ENCODE data around the gene LTB4R2.

The LTB4R2 gene, protein sequence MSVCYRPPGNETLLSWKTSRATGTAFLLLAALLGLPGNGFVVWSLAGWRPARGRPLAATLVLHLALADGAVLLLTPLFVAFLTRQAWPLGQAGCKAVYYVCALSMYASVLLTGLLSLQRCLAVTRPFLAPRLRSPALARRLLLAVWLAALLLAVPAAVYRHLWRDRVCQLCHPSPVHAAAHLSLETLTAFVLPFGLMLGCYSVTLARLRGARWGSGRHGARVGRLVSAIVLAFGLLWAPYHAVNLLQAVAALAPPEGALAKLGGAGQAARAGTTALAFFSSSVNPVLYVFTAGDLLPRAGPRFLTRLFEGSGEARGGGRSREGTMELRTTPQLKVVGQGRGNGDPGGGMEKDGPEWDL

DNA sequence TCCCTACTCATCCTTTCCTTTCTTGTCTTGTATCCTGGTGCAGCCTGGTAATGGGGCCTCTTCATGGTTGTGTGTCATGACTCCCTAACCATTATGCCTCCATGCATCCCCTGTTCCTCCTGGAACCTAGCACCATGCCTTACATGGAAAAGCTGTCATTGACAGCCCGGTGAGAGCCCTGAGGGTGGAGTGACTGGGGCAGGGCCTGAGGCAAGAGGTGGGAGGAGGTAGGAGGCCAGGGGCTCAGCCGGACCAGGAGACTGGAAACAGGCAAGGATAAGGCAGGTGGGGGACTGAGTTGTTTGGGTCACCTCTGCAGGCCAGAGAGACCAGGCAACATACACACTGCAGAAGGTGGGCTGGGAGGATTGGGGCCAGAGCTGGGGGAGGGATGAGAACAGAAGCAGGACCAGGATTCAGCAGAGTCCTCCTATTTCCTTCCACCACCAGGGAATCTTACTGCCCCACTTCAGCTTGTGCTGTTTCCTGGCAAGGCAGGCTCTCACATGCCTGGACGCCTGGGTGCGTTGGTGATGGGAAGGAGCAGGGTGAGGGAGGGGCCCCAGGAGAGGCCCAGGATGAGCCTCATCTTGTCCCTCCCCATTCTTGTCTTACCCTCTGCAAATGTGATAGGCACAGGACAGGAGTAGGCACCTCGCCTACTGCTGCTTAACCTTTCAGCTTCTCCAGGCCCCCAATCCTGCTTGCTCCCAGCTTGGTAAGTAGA is at the start of gene LTB4R2:
TSS of gene LTB4R2 (plus strand) at position 603 of the 727 bp plus-strand sequence. CDS start 525 bp downstream, outside the sequence.
- no peak for DNase-seq (ENCODE audit: low spot score)

DNA sequence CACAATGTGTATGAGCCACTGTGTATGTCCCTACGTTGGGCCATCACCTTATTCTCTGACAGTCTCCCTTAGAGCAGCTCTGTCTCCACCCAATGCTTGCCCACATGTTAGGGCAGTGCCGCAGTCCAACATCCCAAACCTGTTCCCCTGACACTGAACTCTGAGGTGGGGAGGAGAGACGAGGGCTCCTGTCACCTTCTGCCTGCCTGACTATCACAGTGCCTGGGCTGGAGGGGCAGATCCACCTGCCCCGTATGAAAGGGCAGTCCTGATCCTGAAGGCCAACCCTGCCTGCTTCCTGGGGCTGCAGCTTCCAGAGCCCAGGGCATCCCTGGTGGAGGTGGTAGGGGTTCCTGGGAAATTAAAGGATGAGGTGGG is 49.2 kb upstream of the LTB4R2 start:
- no peak for DNase-seq (ENCODE audit: low spot score)

DNA sequence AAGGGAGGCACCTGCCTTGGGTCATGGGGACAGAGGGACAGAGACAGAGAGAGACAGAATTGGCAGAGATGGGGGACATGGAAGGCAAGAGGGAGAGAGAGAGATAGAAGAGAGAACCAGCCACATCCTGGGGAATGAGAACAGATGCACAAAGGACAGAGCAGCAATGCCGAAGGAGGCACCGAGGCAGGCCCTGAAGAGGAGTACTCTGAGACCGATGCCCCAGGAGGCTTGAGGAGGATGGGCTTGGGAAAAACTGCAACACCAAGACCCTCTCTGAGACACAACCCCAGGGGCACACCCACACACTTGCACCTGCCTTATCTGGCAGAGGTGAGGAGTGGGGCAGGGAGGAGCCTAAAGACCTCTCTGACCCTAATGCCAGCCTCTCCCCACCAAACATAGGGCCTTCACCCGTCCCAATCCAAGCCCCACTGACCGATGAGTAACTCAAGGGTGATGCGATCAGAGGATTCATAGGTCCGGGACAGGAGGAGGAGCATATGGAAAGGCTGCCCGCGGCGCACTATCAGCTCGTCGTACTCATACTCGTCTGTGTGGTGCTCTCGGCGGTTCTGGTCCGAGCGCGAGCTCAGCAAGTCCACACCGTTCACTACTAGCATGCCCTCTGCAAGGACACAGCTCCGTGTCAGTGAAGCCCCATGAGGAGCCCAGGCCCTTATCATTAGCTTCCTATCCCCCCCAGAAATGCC is 48.5 kb upstream of the LTB4R2 start:
- DNase-seq (ENCODE audit: low spot score): no peak

DNA sequence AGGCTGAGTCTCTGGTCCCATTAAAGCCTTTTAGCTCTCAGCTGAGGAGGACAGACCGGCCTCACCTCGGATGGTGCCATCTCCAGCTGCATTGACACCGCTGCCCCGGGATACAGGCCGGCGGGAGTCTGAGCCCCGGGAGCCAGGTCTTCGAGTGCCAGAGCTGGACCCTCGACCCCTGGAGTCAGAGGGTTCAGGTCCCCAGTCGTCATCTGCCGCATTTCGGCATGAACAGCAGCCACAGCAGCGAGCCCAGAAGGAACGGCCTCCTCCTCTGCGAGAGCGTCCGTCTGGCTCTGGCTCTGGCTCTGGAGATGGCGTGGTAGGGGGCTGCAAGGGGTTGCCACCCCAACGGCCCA is 48.0 kb upstream of the LTB4R2 start:
- DNase-seq (ENCODE audit: low spot score): no peak

DNA sequence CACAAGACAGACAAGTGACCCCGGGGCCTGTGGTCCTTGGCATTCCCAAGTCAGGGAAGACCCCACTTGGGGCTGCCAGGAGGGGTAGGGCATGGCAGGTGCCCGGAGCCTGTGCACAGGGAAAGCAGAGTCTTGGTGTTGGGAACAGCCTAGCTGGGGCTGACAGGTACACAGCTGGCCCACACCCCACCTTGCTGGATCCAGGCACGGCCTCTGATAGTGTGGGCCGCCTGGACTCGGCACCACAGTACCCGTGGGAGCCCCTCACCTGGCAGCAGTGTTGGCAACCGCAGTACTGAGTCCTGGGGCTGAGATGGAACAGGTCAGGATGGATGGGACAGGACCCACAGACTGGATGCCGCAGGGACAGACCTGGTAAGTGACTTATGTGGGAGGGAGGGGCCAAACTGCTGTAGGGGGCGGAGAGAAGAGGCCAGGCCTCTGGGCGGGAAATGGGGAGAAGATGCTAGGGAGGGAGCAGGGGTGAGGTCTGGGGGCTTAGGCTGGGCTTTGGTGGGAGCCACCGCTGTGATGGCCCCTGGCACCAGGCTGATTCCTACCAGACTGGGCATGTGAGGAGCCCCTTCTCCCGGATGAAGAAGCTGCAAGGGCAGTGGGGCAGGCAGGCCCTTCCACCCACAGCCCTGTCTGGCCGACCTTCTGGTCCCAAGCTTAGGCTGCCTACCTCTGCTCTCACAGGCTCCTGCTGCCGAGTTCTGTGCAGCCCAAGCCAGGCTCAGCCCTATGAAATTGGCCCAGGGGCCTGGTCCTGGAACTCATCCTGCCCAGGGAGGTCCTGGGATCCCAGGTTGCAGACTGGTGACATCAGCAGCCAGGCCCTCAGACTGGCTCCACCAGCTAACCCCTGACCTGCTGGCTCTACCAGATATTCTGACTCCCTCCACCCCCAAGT is 46.9 kb upstream of the LTB4R2 start, which contains the start of gene TGM1:
TSS of gene TGM1 (minus strand) at position 357 of the 913 bp plus-strand sequence. CDS start 825 bp downstream, outside the sequence.
- DNase-seq (ENCODE audit: low spot score): no peak

DNA sequence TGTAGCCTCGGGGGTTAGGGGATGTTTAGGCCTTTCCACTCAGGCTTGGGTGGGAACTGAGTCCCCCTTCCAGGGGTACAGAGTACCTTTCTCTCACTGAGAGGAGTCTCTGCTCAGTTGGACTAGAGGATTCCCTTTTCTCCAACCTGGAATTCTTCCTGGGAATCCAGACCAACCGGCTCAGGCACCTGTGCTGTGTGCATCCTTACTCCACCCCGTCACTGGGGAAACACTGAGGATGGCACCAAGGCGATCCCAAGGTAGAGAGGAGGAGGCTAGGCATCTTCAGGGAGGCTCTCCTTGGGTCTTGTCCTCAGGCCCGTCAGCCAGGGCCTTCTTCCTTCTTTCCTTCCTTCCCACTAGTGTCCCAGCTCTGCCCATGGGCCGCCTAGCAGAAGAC is 46.1 kb upstream of the LTB4R2 start:
- no peak for DNase-seq (ENCODE audit: low spot score)

DNA sequence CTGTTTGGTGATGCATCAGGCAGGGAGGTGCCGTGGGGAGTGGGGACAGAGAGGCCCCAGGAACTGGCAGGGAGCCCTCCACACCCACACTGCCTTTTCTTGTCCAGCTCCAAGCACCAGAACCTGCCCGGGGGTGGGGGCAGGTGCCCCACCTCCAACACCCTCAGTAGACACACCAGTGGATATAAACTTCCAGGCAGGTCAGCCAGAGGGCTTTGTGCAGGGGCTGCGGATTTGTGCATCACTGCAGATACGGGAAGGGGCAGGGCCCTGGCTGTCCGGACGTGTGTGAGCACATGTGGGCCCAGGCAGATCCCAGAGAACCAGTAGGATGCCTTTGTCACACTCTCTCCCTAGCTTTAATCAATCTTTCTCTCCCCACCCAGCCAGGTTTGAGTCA is 45.6 kb upstream of the LTB4R2 start:
- no peak for DNase-seq (ENCODE audit: low spot score)

DNA sequence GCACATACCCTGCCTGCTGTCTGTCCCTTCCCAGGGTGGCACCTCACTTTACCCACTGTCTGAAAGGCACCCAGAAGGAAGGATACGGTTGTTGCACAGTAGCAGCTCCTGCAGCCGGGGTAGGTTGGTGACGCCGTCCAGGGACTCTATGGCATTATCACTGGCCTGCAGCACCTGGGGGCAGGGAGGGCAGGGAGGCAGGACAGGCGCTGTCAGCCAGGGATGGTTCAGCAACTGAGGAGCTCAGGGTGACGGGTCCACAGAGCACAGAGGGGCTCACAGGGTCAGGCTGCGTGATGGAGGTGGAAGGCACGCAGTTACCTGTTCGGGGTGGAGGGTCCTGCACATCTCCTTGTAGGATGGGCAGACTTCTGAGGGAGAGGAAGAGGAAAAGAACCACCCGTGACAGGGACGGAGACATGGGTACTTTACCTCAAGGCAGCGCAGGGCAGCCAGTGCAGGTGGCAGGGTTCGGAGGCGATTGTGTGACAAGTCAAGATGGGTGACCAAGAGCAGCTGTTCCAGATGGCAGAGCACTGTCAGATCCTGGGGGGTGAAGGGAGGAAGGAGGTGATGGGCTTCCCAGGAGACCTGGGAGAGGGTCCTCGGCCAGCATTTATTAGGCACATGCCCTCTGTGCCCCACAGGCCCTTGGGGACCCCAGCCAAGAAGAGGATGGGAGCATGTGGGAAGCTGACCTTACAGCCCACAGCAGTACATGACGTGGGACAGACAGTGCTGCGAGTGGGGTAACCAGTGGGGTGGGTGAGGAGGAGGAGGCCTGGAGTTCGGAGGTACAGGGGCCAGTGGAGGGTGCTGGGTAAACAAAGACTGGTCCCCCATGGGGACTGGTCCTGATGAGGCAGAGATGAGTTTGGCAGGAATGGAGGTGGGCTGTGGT is 43.3 kb upstream of the LTB4R2 start:
- no peak for DNase-seq (ENCODE audit: low spot score)

DNA sequence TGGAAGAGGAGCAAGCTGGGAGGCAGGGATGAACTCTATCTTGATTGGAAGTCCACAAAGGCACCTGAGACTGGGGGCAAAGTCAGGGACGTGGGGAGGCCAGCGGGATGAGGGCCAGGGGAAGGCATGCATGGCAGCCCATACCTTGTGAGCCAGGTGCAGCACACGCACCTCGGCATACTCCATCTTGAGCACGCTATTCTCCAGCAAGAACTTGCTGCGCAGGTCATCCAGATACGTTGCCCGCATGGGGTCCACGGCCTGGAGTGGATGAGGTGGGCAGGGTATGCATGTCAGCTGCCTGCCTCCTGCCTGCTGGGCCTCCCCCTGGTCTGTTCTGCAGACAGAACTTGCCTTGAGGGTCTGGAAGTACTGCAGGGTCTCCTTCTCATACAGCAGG is 42.4 kb upstream of the LTB4R2 start:
- no peak for DNase-seq (ENCODE audit: low spot score)

DNA sequence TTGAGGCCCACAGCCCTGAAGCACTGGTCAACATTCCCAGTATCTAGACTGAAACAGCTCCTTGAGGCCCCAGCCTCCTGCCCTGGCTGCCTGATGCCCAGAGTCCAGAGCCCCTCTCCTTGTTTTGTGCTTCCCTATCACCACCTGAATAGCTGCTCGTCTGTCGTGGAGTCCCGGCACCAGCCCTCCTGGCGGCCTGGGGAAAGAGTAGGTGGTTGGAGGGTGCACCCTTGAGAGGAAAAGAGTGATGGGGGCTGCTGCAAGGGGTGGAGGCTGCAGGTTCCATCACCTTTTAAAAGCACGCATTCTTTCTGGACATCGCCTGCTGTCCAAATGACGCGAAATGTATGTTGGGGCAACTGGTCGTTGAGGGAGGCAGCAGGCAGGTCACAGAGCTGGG is 41.7 kb upstream of the LTB4R2 start:
- no peak for DNase-seq (ENCODE audit: low spot score)

DNA sequence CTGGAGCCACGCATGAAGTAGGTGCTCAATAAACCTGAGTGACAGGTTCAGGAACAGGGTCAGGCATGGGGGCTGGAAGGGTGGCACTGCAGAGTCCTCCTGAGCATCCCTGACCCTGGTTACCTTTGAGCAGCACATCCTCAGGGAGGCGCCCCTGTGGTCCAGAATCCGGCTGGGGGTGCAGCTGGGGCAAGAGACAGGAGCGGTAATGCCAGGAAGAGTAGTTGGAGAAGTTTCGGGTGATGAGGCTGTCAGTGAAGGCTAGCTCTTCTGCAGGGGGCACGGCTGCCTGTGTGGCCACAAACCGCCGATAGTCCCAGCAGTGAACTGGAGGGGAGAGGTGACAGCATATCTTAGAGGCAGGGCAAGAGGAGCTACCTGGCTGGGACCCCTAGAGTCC is 40.6 kb upstream of the LTB4R2 start:
- no peak for DNase-seq (ENCODE audit: low spot score)

DNA sequence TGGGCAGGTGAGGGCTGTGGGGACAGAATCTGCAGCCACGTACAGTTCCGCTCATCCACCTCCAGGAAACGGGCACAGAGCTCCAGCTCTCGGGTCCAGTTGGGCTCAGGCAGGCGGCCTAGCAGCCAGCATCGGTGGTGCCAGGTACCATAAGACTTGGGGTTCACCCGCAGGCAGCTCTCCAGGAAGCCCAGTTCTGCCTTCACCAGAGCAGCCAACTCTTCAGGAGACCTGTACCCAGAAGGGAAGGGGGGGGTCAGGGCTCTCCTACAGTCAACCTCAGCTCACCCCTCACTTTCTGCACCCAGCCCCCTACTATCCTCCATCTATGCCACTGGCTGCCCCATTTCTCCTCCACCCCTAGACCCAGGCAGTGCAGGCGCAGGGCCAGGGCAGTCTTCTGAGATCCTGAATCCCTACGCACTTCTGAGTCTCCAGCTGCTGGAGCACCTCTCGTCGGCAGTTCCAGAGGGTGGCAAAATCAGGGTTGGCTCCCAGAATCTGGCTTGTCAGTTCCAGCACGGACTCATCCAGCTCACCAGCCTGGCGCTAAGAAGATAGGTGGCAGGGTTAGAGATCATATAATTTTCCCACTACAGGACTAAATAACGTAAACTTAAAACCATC is 39.9 kb upstream of the LTB4R2 start:
- DNase-seq (ENCODE audit: low spot score): no peak

DNA sequence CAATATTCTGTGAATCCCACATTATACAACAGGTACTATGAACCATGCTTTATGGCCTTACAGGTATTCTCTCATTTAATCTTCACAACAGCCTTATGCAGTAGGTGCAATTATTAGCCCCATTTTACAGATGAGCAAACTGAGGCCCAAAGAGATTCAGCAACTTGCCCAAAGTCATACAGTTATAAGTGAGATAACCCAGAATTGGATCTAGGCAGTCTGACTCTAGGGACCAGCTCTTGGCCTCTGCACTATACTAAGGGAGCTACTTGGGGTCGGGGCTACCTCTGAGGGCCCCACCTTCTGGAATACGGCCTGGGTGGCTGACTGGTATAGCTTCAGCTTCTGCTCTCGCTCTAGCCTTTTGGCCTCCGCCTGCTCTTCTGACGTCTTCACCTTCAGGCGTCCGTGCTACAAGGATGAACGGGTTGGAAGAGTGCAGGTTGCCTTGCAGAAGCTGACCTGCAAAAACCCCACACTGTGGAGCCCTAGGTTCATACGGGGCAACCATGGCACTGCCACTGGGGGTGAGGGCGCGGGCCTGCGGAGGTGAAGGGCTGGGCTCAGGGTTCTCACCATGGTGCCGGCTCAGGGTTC is 39.3 kb upstream of the LTB4R2 start:
- no peak for DNase-seq (ENCODE audit: low spot score)

DNA sequence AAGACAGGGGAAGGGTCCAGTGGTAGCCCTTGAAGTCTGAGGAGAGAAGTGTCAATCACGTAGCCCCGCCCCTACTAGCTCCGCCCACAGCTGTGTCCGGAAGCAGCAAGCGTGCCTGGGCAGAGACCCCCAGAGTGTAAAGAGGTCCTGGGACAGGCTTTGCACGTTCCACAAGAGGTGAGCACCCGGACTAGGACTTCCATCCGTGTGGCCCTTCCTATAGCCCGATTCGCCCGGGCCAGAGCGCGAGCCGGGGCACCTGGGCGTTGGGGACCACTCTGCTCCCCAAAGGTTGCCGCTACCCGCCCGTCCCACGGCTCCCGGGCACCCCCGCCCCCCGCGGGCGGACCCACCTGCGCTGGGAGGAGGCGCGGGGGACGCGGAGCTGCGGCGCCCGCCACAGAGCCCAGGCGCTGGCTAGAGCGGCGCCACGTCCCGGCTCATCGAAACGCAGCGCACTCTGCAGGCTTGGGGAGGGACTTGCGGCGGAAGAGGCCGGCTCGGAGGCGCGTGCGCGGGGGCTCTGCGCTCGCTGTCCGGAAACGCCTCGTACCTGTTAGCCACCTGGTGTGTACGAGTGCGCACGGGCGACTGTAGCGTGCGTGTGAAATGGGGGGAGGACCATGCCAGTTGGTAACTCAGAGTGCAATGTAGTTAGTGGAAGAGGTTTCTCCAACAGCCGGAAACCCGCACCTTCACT is 38.7 kb upstream of the LTB4R2 start, which contains the start of gene RABGGTA:
TSS of gene RABGGTA (minus strand) at position 464 of the 700 bp plus-strand sequence. CDS start 482 bp downstream, outside the sequence.
- DNase-seq (ENCODE audit: low spot score): peak; percentile 92

DNA sequence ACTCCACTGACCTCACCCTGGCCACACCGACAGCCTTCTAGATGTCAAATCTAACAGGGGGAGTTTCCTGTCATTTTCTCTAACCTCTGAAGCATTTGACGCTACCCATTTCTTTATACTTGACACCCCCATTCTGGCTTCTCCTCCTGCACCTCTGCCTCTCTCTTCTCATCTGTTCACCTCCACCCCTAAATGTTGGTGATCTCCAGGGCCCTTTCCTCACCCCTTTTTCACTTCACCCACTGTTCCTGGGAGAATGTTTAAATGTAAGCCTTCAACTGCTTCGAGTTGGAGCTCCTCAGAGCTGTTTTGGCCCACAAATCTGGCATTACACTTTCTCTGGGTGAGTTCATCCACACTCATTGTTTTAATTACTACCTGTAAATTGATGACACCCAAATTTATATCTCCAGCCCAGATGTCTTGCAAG is 38.1 kb upstream of the LTB4R2 start:
- no peak for DNase-seq (ENCODE audit: low spot score)

DNA sequence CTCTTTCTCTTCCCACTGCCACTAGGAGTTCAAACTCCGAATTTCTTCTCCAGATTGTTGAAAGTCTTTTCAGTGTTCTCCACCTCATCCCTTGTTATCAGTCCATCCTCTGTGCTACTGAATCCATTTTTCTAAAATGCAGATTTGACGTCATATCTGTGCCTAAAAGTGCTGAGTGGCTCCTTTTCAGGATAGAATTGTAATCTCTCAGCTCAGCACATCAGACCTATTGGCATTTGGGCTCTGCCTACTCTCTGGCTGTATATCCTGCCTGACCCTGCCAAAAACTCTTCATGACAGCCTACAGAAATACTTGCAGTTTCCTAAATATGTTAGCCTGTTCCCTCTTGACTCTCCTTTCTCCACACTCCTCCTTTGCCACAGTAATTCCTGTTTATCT is 37.5 kb upstream of the LTB4R2 start:
- no peak for DNase-seq (ENCODE audit: low spot score)

DNA sequence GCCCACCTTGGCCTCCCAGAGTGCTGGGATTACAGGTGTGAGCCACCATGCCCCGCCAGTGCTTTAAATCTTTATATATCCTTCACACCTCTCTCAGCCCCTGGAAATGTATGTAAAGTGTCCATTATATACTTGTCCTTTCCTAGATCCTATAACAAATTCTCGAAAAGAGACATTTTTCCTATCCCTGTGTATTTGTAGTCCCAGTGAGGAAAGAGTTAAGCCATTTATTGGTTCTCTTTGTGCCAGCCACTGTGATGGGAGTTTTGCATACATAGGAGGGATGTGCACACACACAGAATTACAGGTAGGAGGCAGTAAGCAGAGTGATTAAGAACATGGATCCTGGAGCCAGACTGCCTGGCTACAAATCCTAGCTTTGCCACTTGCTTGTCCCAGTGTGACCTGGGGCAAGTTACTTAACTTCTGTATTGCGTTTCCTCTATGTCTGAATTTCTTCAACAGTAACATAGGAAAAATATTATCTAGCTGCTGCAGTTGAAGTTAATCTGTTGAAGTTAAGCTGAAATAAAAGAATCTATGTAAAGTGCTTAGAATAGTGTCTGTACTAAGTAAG is 36.4 kb upstream of the LTB4R2 start:
- no peak for DNase-seq (ENCODE audit: low spot score)

DNA sequence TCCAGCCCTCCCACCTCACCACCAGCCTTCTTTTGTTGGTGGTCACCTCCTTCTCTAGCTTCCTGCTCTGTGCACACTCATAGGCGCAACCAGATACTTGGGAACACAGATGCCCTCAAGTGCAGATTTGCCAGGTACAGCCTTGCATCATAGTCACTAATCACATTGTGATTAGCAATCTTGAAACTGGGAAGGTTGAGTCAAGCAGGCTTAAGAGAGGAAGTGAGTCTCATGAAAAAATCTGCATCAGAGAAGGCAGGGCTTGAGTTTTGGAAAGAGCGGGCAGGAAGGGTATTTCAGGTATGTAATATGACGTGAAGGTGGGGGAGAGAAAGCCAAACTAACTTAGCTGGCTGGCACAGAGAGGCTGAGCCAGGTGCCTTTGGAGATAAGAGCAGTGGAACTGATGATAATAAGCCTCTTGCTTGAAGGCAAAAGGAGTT is 35.8 kb upstream of the LTB4R2 start:
- no peak for DNase-seq (ENCODE audit: low spot score)

DNA sequence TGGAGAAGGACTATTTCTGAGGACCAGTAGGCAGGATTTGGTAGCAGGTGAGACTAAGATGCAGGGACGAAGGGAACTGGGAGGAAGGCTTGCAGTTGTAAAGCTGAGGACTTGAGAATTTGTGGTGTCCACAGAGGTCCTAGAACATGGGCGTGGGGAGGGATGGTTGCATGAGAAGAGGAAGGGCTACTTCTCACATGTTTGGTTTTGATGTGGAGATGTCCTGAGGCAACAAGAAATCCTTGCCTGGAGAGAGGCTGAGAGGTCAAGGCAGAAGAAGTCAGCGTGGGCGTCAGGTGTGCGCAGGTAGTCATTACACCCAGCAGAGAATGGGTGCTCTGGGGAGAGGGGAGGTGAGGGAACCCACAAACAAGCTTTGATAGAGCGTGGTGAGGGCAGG is 32.9 kb upstream of the LTB4R2 start:
- no peak for DNase-seq (ENCODE audit: low spot score)
